ENCODE measurements around the gene RIPOR3. TPM values are rescaled to one million over a fixed set of nuclear protein-coding genes. Genes with fewer than 3 reads are reported as not detected.

RIPOR3 gene
- total RNA-seq, 6 donors from 2014 or later = 2.1 to 36.7 (median 5.1) TPM

GRCh38 chr20:50550531-50550930 is 140.8 kb downstream of the RIPOR3 start:
- TF ChIP-seq POLR2A (IDR thresholded peaks at IDR 0.05) = peak in 1 of 4 donors; percentile 10
- TF ChIP-seq POLR2AphosphoS5 (IDR thresholded peaks at IDR 0.05) = no peak
- no peak for DNase-seq
- peaks cover 28 to 60% (median 48%) of the 10 kb centered on the region in 4 donors for H3K4me1 ChIP-seq

GRCh38 chr20:50548396-50548795 is 142.9 kb downstream of the RIPOR3 start:
- no peak for TF ChIP-seq EP300 (IDR thresholded peaks at IDR 0.05)
- TF ChIP-seq POLR2AphosphoS5 (IDR thresholded peaks at IDR 0.05) = no peak
- no peak for TF ChIP-seq CTCF (IDR thresholded peaks at IDR 0.05)
- no peak for TF ChIP-seq POLR2A (IDR thresholded peaks at IDR 0.05)
- H3K27ac ChIP-seq = peak overlapping the region in 3 of 4 donors; percentile 9 to 31 (median 28)
- H3K4me3 ChIP-seq = no peak overlapping the region
- DNase-seq = peak in 1 of 2 donors; percentile 64
- WGBS, 2 donors = 78 to 89% methylated on average over 5 of the region's 5 CpGs
- peak in 1 of 2 donors; percentile 78 for ATAC-seq (ENCODE audit: low FRiP score in 2 of 2)
- no peaks in the 10 kb centered on the region for H3K27me3 ChIP-seq
- H3K4me1 ChIP-seq = peaks cover 43 to 75% (median 64%) of the 10 kb centered on the region in 4 donors
- peaks cover 0 to 8% (median 3%) of the 10 kb centered on the region in 4 donors for H3K36me3 ChIP-seq
- H3K9me3 ChIP-seq = no peaks in the 10 kb centered on the region

More at GRCh38 chr20:50550531-50550930, 140.8 kb downstream of the RIPOR3 start:
- Histone ChIP-seq H3K36me3 (peaks cover 0 to 8% (median 3%) of the 10 kb centered on the region in 4 donors), H3K9me3 (no peaks in the 10 kb centered on the region), H3K4me3 (no peak overlapping the region), H3K27me3 (no peaks in the 10 kb centered on the region), H3K27ac (peak overlapping the region; percentile 17 to 48 (median 21))
- 62 to 79% methylated on average over 2 of the region's 2 CpGs for WGBS, 2 donors
- ATAC-seq (ENCODE audit: low FRiP score in 2 of 2) = peak in 1 of 2 donors; percentile 62

GRCh38 chr20:50547964-50548363 is 143.4 kb downstream of the RIPOR3 start:
- peaks cover 0 to 8% (median 3%) of the 10 kb centered on the region in 4 donors for H3K36me3 ChIP-seq
- no peaks in the 10 kb centered on the region for H3K9me3 ChIP-seq
- H3K4me3 ChIP-seq = no peak overlapping the region
- ATAC-seq (ENCODE audit: low FRiP score in 2 of 2) (no peak), DNase-seq (no peak)
- TF ChIP-seq EP300 (IDR thresholded peaks at IDR 0.05) (no peak), POLR2AphosphoS5 (IDR thresholded peaks at IDR 0.05) (no peak), POLR2A (IDR thresholded peaks at IDR 0.05) (no peak), CTCF (IDR thresholded peaks at IDR 0.05) (no peak)
- 64 to 67% methylated on average over 6 of the region's 6 CpGs for WGBS, 2 donors
- peak overlapping the region in 3 of 4 donors; percentile 28 to 31 (median 30) for H3K27ac ChIP-seq
- no peaks in the 10 kb centered on the region for H3K27me3 ChIP-seq
- peaks cover 47 to 79% (median 68%) of the 10 kb centered on the region in 4 donors for H3K4me1 ChIP-seq

- peak overlapping the region; percentile 5 to 39 (median 28) for H3K27ac ChIP-seq
- H3K36me3 ChIP-seq = peaks cover 0 to 8% (median 3%) of the 10 kb centered on the region in 4 donors
- ATAC-seq (ENCODE audit: low FRiP score in 2 of 2) (peak in 1 of 2 donors; percentile 53), DNase-seq (no peak)
- no peak for TF ChIP-seq POLR2AphosphoS5 (IDR thresholded peaks at IDR 0.05)
- TF ChIP-seq POLR2A (IDR thresholded peaks at IDR 0.05) = no peak
- TF ChIP-seq CTCF (IDR thresholded peaks at IDR 0.05) = no peak
- TF ChIP-seq EP300 (IDR thresholded peaks at IDR 0.05) = no peak
- H3K27me3 ChIP-seq = no peaks in the 10 kb centered on the region
- 50 to 52% methylated on average over 5 of the region's 5 CpGs for WGBS, 2 donors
- no peak overlapping the region for H3K4me3 ChIP-seq
- H3K9me3 ChIP-seq = no peaks in the 10 kb centered on the region
- peaks cover 58 to 90% (median 79%) of the 10 kb centered on the region in 4 donors for H3K4me1 ChIP-seq
Observed at GRCh38 chr20:50546729-50547314, 144.5 kb downstream of the RIPOR3 start.

- H3K27ac ChIP-seq = peak overlapping the region in 1 of 4 donors; percentile 38
- H3K9me3 ChIP-seq = no peaks in the 10 kb centered on the region
- ATAC-seq (ENCODE audit: low FRiP score in 2 of 2) (no peak), DNase-seq (no peak)
- peaks cover 75 to 96% (median 82%) of the 10 kb centered on the region in 4 donors for H3K4me1 ChIP-seq
- no peaks in the 10 kb centered on the region for H3K27me3 ChIP-seq
- no peak for TF ChIP-seq CTCF (IDR thresholded peaks at IDR 0.05)
- no peak for TF ChIP-seq POLR2AphosphoS5 (IDR thresholded peaks at IDR 0.05)
- TF ChIP-seq POLR2A (IDR thresholded peaks at IDR 0.05) = no peak
- no peak for TF ChIP-seq EP300 (IDR thresholded peaks at IDR 0.05)
- H3K4me3 ChIP-seq = no peak overlapping the region
- 84% methylated on average over 5 of the region's 5 CpGs for WGBS, 2 donors
- H3K36me3 ChIP-seq = peaks cover 0 to 6% (median 2%) of the 10 kb centered on the region in 4 donors
Observed at GRCh38 chr20:50545126-50545525, 146.2 kb downstream of the RIPOR3 start.
